Measurements from ENCODE around the gene SEL1L2.

The SEL1L2 gene

DNA sequence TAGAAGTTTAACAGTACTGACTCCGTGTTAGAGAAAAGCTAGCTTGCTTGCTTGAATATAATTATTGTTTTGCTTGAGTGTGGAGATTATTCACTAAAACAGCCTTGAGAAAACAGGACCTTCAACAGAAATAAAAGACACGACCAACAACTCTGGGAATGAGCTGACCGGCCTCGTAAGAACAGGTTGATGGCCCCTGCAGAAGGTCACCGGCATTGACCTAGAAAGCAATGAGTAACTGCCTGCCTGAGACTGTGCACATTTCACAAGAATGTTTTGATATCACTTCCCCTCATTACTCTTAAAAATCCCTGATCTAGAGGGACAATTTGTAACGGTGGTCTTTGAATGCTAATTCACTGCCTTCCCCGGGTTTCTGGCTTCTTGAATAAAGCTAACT is 49.4 kb downstream of the SEL1L2 start:
- Histone ChIP-seq H3K79me2 (ENCODE audit: control insufficient read depth, insufficient read depth, low read length) (no peaks in the 10 kb centered on the region), H2AK5ac (ENCODE audit: low read length) (no peak overlapping the region), H3K36me3 (ENCODE audit: control insufficient read depth, insufficient read depth, low read length) (no peaks in the 10 kb centered on the region), H2BK5ac (ENCODE audit: low read length) (no peak overlapping the region), H3K27me3 (ENCODE audit: insufficient read depth, low read length, poor library complexity) (no peaks in the 10 kb centered on the region), H3K4me2 (ENCODE audit: low read length) (no peak overlapping the region), H3K4me3 (ENCODE audit: low read length) (no peak overlapping the region), H3K4me1 (ENCODE audit: control insufficient read depth, low read depth, low read length) (no peaks in the 10 kb centered on the region), H3K23ac (ENCODE audit: low read length) (no peak overlapping the region), H2BK120ac (ENCODE audit: low read depth, low read length) (no peak overlapping the region), H2BK15ac (replicated peaks; ENCODE audit: low read depth) (no peak overlapping the region), H3K4ac (ENCODE audit: low read depth, low read length) (no peak overlapping the region), H3K27ac (ENCODE audit: low read depth, low read length) (no peak overlapping the region), H3K56ac (ENCODE audit: low read length) (no peak overlapping the region), H3K79me1 (ENCODE audit: low read length) (no peaks in the 10 kb centered on the region), H4K5ac (ENCODE audit: low read length) (no peak overlapping the region), H3K9ac (ENCODE audit: low read length) (no peak overlapping the region), H4K8ac (ENCODE audit: low read depth, low read length) (no peak overlapping the region), H3K18ac (ENCODE audit: low read length) (no peak overlapping the region)
- WGBS (ENCODE audit: extremely low coverage, insufficient coverage, low lambda C conversion rate) = no CpG with 5 or more reads among the region's 7 CpGs
- no peak for DNase-seq

- no peaks in the 10 kb centered on the region for H3K36me3 ChIP-seq (ENCODE audit: control insufficient read depth, insufficient read depth, low read length)
- H3K9ac ChIP-seq (ENCODE audit: low read length) = no peak overlapping the region
- DNase-seq = no peak
- no peak overlapping the region for H2BK120ac ChIP-seq (ENCODE audit: low read depth, low read length)
- H3K23ac ChIP-seq (ENCODE audit: low read length) = no peak overlapping the region
- WGBS (ENCODE audit: extremely low coverage, insufficient coverage, low lambda C conversion rate) = no CpG with 5 or more reads among the region's 9 CpGs
- no peak overlapping the region for H2AK5ac ChIP-seq (ENCODE audit: low read length)
- no peak overlapping the region for H2BK15ac ChIP-seq (replicated peaks; ENCODE audit: low read depth)
- H3K4ac ChIP-seq (ENCODE audit: low read depth, low read length) = no peak overlapping the region
- no peaks in the 10 kb centered on the region for H3K79me1 ChIP-seq (ENCODE audit: low read length)
- H3K4me2 ChIP-seq (ENCODE audit: low read length) = no peak overlapping the region
- H3K56ac ChIP-seq (ENCODE audit: low read length) = no peak overlapping the region
- no peaks in the 10 kb centered on the region for H3K79me2 ChIP-seq (ENCODE audit: control insufficient read depth, insufficient read depth, low read length)
- H3K27ac ChIP-seq (ENCODE audit: low read depth, low read length) = no peak overlapping the region
- no peaks in the 10 kb centered on the region for H3K27me3 ChIP-seq (ENCODE audit: insufficient read depth, low read length, poor library complexity)
- H4K5ac ChIP-seq (ENCODE audit: low read length) = no peak overlapping the region
- no peaks in the 10 kb centered on the region for H3K4me1 ChIP-seq (ENCODE audit: control insufficient read depth, low read depth, low read length)
- H4K8ac ChIP-seq (ENCODE audit: low read depth, low read length) = no peak overlapping the region
- H3K4me3 ChIP-seq (ENCODE audit: low read length) = no peak overlapping the region
- H3K18ac ChIP-seq (ENCODE audit: low read length) = no peak overlapping the region
- no peak overlapping the region for H2BK5ac ChIP-seq (ENCODE audit: low read length)
These were observed 53.4 kb downstream of the SEL1L2 start for GRCh38 chr20:13936781-13937576.

- Histone ChIP-seq H2AK5ac (ENCODE audit: low read length) (no peak overlapping the region), H3K18ac (ENCODE audit: low read length) (no peak overlapping the region), H4K8ac (ENCODE audit: low read depth, low read length) (no peak overlapping the region), H3K23ac (ENCODE audit: low read length) (no peak overlapping the region), H3K4me3 (ENCODE audit: low read length) (no peak overlapping the region), H3K79me2 (ENCODE audit: control insufficient read depth, insufficient read depth, low read length) (no peaks in the 10 kb centered on the region), H3K4me1 (ENCODE audit: control insufficient read depth, low read depth, low read length) (no peaks in the 10 kb centered on the region), H3K4ac (ENCODE audit: low read depth, low read length) (no peak overlapping the region), H3K56ac (ENCODE audit: low read length) (no peak overlapping the region), H3K36me3 (ENCODE audit: control insufficient read depth, insufficient read depth, low read length) (no peaks in the 10 kb centered on the region), H3K9ac (ENCODE audit: low read length) (no peak overlapping the region), H2BK120ac (ENCODE audit: low read depth, low read length) (no peak overlapping the region), H3K27ac (ENCODE audit: low read depth, low read length) (no peak overlapping the region), H2BK5ac (ENCODE audit: low read length) (no peak overlapping the region), H4K5ac (ENCODE audit: low read length) (no peak overlapping the region), H3K27me3 (ENCODE audit: insufficient read depth, low read length, poor library complexity) (no peaks in the 10 kb centered on the region), H3K79me1 (ENCODE audit: low read length) (no peaks in the 10 kb centered on the region), H3K4me2 (ENCODE audit: low read length) (no peak overlapping the region), H2BK15ac (replicated peaks; ENCODE audit: low read depth) (no peak overlapping the region)
- no peak for DNase-seq
- no CpG with 5 or more reads among the region's 6 CpGs for WGBS (ENCODE audit: extremely low coverage, insufficient coverage, low lambda C conversion rate)
These were observed 55.2 kb downstream of the SEL1L2 start for GRCh38 chr20:13934992-13935894.

GRCh38 chr20:13930281-13930680 is 60.1 kb downstream of the SEL1L2 start:
- H3K79me2 ChIP-seq (ENCODE audit: control insufficient read depth, insufficient read depth, low read length) = no peaks in the 10 kb centered on the region
- no peaks in the 10 kb centered on the region for H3K4me1 ChIP-seq (ENCODE audit: control insufficient read depth, low read depth, low read length)
- no peak overlapping the region for H2BK120ac ChIP-seq (ENCODE audit: low read depth, low read length)
- no peak overlapping the region for H3K4ac ChIP-seq (ENCODE audit: low read depth, low read length)
- no peaks in the 10 kb centered on the region for H3K27me3 ChIP-seq (ENCODE audit: insufficient read depth, low read length, poor library complexity)
- H2BK5ac ChIP-seq (ENCODE audit: low read length) = no peak overlapping the region
- H3K4me3 ChIP-seq (ENCODE audit: low read length) = no peak overlapping the region
- H3K36me3 ChIP-seq (ENCODE audit: control insufficient read depth, insufficient read depth, low read length) = no peaks in the 10 kb centered on the region
- DNase-seq = no peak
- no peak overlapping the region for H4K5ac ChIP-seq (ENCODE audit: low read length)
- WGBS (ENCODE audit: extremely low coverage, insufficient coverage, low lambda C conversion rate) = no CpG with 5 or more reads among the region's 4 CpGs
- H3K27ac ChIP-seq (ENCODE audit: low read depth, low read length) = no peak overlapping the region
- no peak overlapping the region for H3K56ac ChIP-seq (ENCODE audit: low read length)
- no peak overlapping the region for H3K4me2 ChIP-seq (ENCODE audit: low read length)
- no peak overlapping the region for H2BK15ac ChIP-seq (replicated peaks; ENCODE audit: low read depth)
- no peak overlapping the region for H3K18ac ChIP-seq (ENCODE audit: low read length)
- no peak overlapping the region for H2AK5ac ChIP-seq (ENCODE audit: low read length)
- H4K8ac ChIP-seq (ENCODE audit: low read depth, low read length) = no peak overlapping the region
- no peak overlapping the region for H3K23ac ChIP-seq (ENCODE audit: low read length)
- H3K79me1 ChIP-seq (ENCODE audit: low read length) = no peaks in the 10 kb centered on the region
- H3K9ac ChIP-seq (ENCODE audit: low read length) = no peak overlapping the region

DNA sequence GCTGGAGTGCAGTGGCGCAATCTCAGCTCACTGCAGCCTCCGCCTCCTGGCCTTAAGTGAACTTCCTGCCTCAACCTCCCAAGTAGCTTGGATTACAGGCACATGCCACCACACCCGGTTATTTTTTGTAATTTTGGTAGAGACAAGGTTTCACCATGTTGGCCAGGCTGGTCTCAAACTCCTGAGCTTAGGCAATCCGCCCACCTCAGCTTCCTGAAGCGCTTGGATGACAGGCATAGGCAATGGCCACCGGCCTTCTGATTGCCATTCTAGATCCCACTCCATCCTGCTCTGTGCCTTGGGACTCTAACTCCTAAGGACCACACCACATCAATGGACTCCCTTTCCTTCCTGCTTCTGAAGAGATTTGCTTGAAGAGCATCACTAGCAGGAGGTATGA is 60.6 kb downstream of the SEL1L2 start:
- Histone ChIP-seq H3K4me2 (ENCODE audit: low read length) (no peak overlapping the region), H3K79me2 (ENCODE audit: control insufficient read depth, insufficient read depth, low read length) (no peaks in the 10 kb centered on the region), H3K36me3 (ENCODE audit: control insufficient read depth, insufficient read depth, low read length) (no peaks in the 10 kb centered on the region), H2BK5ac (ENCODE audit: low read length) (no peak overlapping the region), H2BK15ac (replicated peaks; ENCODE audit: low read depth) (no peak overlapping the region), H4K5ac (ENCODE audit: low read length) (no peak overlapping the region), H2AK5ac (ENCODE audit: low read length) (no peak overlapping the region), H3K27ac (ENCODE audit: low read depth, low read length) (no peak overlapping the region), H3K4me3 (ENCODE audit: low read length) (no peak overlapping the region), H3K9ac (ENCODE audit: low read length) (no peak overlapping the region), H4K8ac (ENCODE audit: low read depth, low read length) (no peak overlapping the region), H3K56ac (ENCODE audit: low read length) (no peak overlapping the region), H3K27me3 (ENCODE audit: insufficient read depth, low read length, poor library complexity) (no peaks in the 10 kb centered on the region), H3K18ac (ENCODE audit: low read length) (no peak overlapping the region), H3K79me1 (ENCODE audit: low read length) (no peaks in the 10 kb centered on the region), H3K4me1 (ENCODE audit: control insufficient read depth, low read depth, low read length) (no peaks in the 10 kb centered on the region), H3K23ac (ENCODE audit: low read length) (no peak overlapping the region), H3K4ac (ENCODE audit: low read depth, low read length) (no peak overlapping the region), H2BK120ac (ENCODE audit: low read depth, low read length) (no peak overlapping the region)
- WGBS (ENCODE audit: extremely low coverage, insufficient coverage, low lambda C conversion rate) = no CpG with 5 or more reads among the region's 6 CpGs
- DNase-seq = no peak
